HepG2 (cell line): ENCODE data around the gene ZBTB37. TPM values are rescaled to one million over a fixed set of nuclear protein-coding genes. Genes with fewer than 3 reads are reported as not detected.
A peak's percentile ranks its signal among the peaks of the same experiment; 100 is the strongest.
"Not testable (repeated sequence)": the region's sequence is repeated elsewhere in the genome, so short reads cannot be mapped to it uniquely, and the experiment has no call there.

Source experiments
- ATAC-seq: fragments of 200-7000 bp; cut with Tn5 transposase; 3 replicates; pipeline ENCODE4 v1.9.1; 2020; ENCODE audit warnings: mild to moderate bottlenecking, moderate library complexity
- BruUV-seq: library from RNA; stranded (reverse); fragments of 400-500 nt; replicated peaks from 2 replicates; lab custom pipeline; 2021; lab: Mats Ljungman, UMichigan
- CTCF ChIA-PET: fragments of 300-600 bp; formaldehyde crosslinking; extraction: SDS; loops from one replicate; lab custom pipeline; 2021; ENCODE audit warnings: low total read pairs, inconsistent platforms, low intra/inter-chr PET ratio; lab: Yijun Ruan, JAX
- POLR2A ChIA-PET: fragments of 350-600 bp; sonication (Branson Sonifier 250); formaldehyde crosslinking; loops from one replicate; lab custom pipeline; 2020; ENCODE audit warnings: antibody characterized with exemption, inconsistent platforms; lab: Yijun Ruan, JAX
- DNase-seq: peaks from one replicate; pipeline ENCODE4 v3.0.0-alpha.2; 2015; ENCODE audit warnings: low spot score
- FAIRE-seq: peaks from 3 replicates; lab custom pipeline; 2011; peaks lifted over from hg19 to GRCh38; lab: Jason Lieb, UNC
- H2AFZ ChIP-seq: one replicate; pipeline ENCODE4 v1.6.1; 2011; ENCODE audit warnings: low read length, inconsistent platforms
- H3K27ac ChIP-seq: fragments of 300-600 bp; 3 replicates; pipeline ENCODE4 v1.8.0; 2011; ENCODE audit warnings: mixed run types, mild to moderate bottlenecking, mixed read lengths, low read length, inconsistent platforms; ENCODE audit not compliant: insufficient read depth; ENCODE audit errors: extremely low read length
- H3K27me3 ChIP-seq, 2 experiments: fragments of 200-600 bp in 1 of 2; 2 replicates in 1 of 2; 3 replicates in 1 of 2; pipeline versions ENCODE4 v1.6.0 to v1.8.0; 2011; ENCODE audit warnings: low read length in 2 of 2, mild to moderate bottlenecking in 2 of 2, moderate library complexity in 2 of 2, inconsistent platforms in 1 of 2; ENCODE audit not compliant: insufficient read depth in 2 of 2, control insufficient read depth in 1 of 2
- H3K36me3 ChIP-seq, 2 experiments: fragments of 200-600 bp in 1 of 2; replicated peaks in 1 of 2; 2 replicates in 1 of 2; 3 replicates in 1 of 2; pipeline versions ENCODE4 v1.5.1 to v1.8.0; 2011; ENCODE audit warnings: low read length in 2 of 2, inconsistent platforms in 1 of 2; ENCODE audit not compliant: insufficient read depth in 2 of 2, control insufficient read depth in 1 of 2
- H3K4me1 ChIP-seq: 2 replicates; pipeline ENCODE4 v1.5.1; 2012; ENCODE audit warnings: low read length, inconsistent platforms; ENCODE audit not compliant: insufficient read depth
- H3K4me2 ChIP-seq: 2 replicates; pipeline ENCODE4 v1.6.0; 2011; ENCODE audit warnings: low read depth, low read length, inconsistent platforms
- H3K4me3 ChIP-seq, 3 experiments: fragments of 200-600 bp in 1 of 3; sonication (generic), shearing (Covaris generic) in 1 of 3; replicated peaks in 1 of 3; 2 replicates each; pipeline ENCODE4 v1.5.1; 2011 to 2016; ENCODE audit warnings: low read length in 3 of 3, inconsistent platforms in 2 of 3, low read depth in 2 of 3, mild to moderate bottlenecking in 2 of 3, control low read depth in 1 of 3, mixed read lengths in 1 of 3; ENCODE audit not compliant: insufficient read depth in 1 of 3
- H3K79me2 ChIP-seq: one replicate; pipeline ENCODE4 v1.6.1; 2011; ENCODE audit warnings: low read length, inconsistent platforms; ENCODE audit not compliant: insufficient read depth
- H3K9ac ChIP-seq: 2 replicates; pipeline ENCODE4 v1.6.0; 2011; ENCODE audit warnings: mild to moderate bottlenecking, low read depth, low read length, inconsistent platforms; ENCODE audit not compliant: insufficient read depth
- H3K9me3 ChIP-seq: 2 replicates; pipeline ENCODE4 v1.5.1; 2012; ENCODE audit warnings: mild to moderate bottlenecking, low read length
- H4K20me1 ChIP-seq: 2 replicates; pipeline ENCODE4 v1.6.0; 2011; ENCODE audit warnings: inconsistent platforms, mild to moderate bottlenecking, low read length, moderate library complexity; ENCODE audit not compliant: insufficient read depth
- AGO1 ChIP-seq: fragments of 200-400 bp; formaldehyde crosslinking; IDR thresholded peaks from 2 replicates; pipeline ENCODE4 v1.6.1; 2017; ENCODE audit warnings: mild to moderate bottlenecking, low read depth, low read length, moderate library complexity; ENCODE audit not compliant: poor library complexity, severe bottlenecking
- AGO2 ChIP-seq: fragments of 200-400 bp; formaldehyde crosslinking; optimal IDR thresholded peaks from 2 replicates; pipeline ENCODE3; 2017; ENCODE audit warnings: mild to moderate bottlenecking, low read depth, low read length, moderate library complexity
- CBX1 ChIP-seq: IDR thresholded peaks from one replicate; pipeline ENCODE4 v1.6.1; 2016; ENCODE audit warnings: antibody characterized with exemption, low read depth
- FUBP1 ChIP-seq: sonication (generic); formaldehyde crosslinking; IDR thresholded peaks from 2 replicates; pipeline ENCODE4 v1.5.1; 2020; ENCODE audit warnings: missing genetic modification reagents, mild to moderate bottlenecking, borderline replicate concordance
- JUNB ChIP-seq: sonication (generic); formaldehyde crosslinking; IDR thresholded peaks from 2 replicates; pipeline ENCODE4 v1.8.0; 2022; ENCODE audit warnings: missing genetic modification reagents, mild to moderate bottlenecking, borderline replicate concordance
- KDM2A ChIP-seq: sonication (generic); formaldehyde crosslinking; IDR thresholded peaks from 2 replicates; pipeline ENCODE4 v1.4.0; 2020; ENCODE audit warnings: low read depth, missing genetic modification reagents, borderline replicate concordance
- MBD4 ChIP-seq: IDR thresholded peaks from 2 replicates; pipeline ENCODE4 v1.6.1; 2012; ENCODE audit warnings: low read length, inconsistent platforms, borderline replicate concordance
- NONO ChIP-seq, 2 experiments: fragments of 450-650 bp in 1 of 2; sonication (generic) in 1 of 2; formaldehyde crosslinking in 1 of 2; IDR thresholded peaks in 1 of 2; conservative IDR thresholded peaks in 1 of 2; 2 replicates each; pipeline versions ENCODE4 v1.6.1 to v1.8.0; 2017 to 2022; ENCODE audit warnings: mild to moderate bottlenecking in 1 of 2, missing genetic modification reagents in 1 of 2, moderate library complexity in 1 of 2
- POLR2A ChIP-seq, 2 experiments: IDR thresholded peaks; 2 replicates each; pipeline ENCODE4 v1.6.1; 2011; ENCODE audit warnings: low read depth in 2 of 2, low read length in 2 of 2, mild to moderate bottlenecking in 1 of 2, moderate library complexity in 1 of 2; ENCODE audit not compliant: insufficient read depth in 1 of 2
- POLR2AphosphoS2 ChIP-seq: IDR thresholded peaks from 2 replicates; pipeline ENCODE4 v1.6.1; 2011; ENCODE audit warnings: low read depth, low read length, improper control_type of control experiment
- POLR2G ChIP-seq: fragments of 200-400 bp; formaldehyde crosslinking; IDR thresholded peaks from 2 replicates; pipeline ENCODE4 v1.6.1; 2018; ENCODE audit warnings: mild to moderate bottlenecking, low read depth, low read length, moderate library complexity
- RBFOX2 ChIP-seq: fragments of 200-400 bp; formaldehyde crosslinking; IDR thresholded peaks from 2 replicates; pipeline ENCODE4 v1.6.1; 2017; ENCODE audit warnings: low read depth, mild to moderate bottlenecking, low read length
- RBM22 ChIP-seq: fragments of 200-400 bp; formaldehyde crosslinking; optimal IDR thresholded peaks from 2 replicates; pipeline ENCODE3; 2017; ENCODE audit warnings: mild to moderate bottlenecking, low read length, moderate library complexity
- SSRP1 ChIP-seq: IDR thresholded peaks from 2 replicates; pipeline ENCODE4 v1.6.1; 2016; ENCODE audit warnings: control low read depth
- ZGPAT ChIP-seq: IDR thresholded peaks from 2 replicates; pipeline ENCODE4 v1.6.1; 2016; ENCODE audit warnings: mild to moderate bottlenecking
- ZNF780A ChIP-seq: sonication (generic); formaldehyde crosslinking; IDR thresholded peaks from 2 replicates; pipeline ENCODE4 v1.8.0; 2022; ENCODE audit warnings: mild to moderate bottlenecking, missing genetic modification reagents, moderate library complexity
- WGBS: methylation state at CpG from one replicate; pipeline ENCODE4 v1.1.6; 2017; ENCODE audit warnings: low lambda C conversion rate; 5-methylcytosine and 5-hydroxymethylcytosine counted together
- in situ Hi-C: cut with HindIII; loops from 2 replicates; pipeline ENCODE4 v1.10.0; 2017; ENCODE audit warnings: low pct_unique_long_range_greater_than_20kb; ENCODE audit not compliant: extremely low pct_ligation_motif_present
- intact Hi-C: fragments of 100-400 bp; cut with micrococcal nuclease; formaldehyde crosslinking; loops from one replicate; pipeline ENCODE4 v1.10.0; 2022; ENCODE audit not compliant: unreplicated experiment
- polyA plus RNA-seq, 8 experiments: library from polyadenylated mRNA; depleted of rRNA in 3 of 8; stranded (reverse) in 7 of 8; unstranded in 1 of 8; fragments of >200 nt; fragmentation: Illumina TruSeq in 4 of 8; extraction: Trizol in 4 of 8; gene quantifications; 2 replicates each; pipeline versions ENCODE4 v1.2.1 to v1.2.3, GENCODE V29; 2011 to 2016; ENCODE audit warnings: low read depth in 4 of 8, missing spikeins in 1 of 8, mixed read lengths in 1 of 8; ENCODE audit not compliant: insufficient read depth in 1 of 8
- total RNA-seq, 5 experiments: library from RNA; depleted of rRNA; stranded (reverse); fragments of >200 nt; fragmentation: Illumina TruSeq; extraction: Trizol; gene quantifications; 2 replicates each; pipeline ENCODE4 v1.2.3, GENCODE V29; 2016; ENCODE audit warnings: low read depth in 1 of 5
- TF ChIP-seq, protein P1 (sequence below): sonication (generic); formaldehyde crosslinking; IDR thresholded peaks from 2 replicates; pipeline ENCODE4 v1.5.0; 2020; ENCODE audit warnings: mild to moderate bottlenecking, missing genetic modification reagents

The ZBTB37 gene
- total and polyA plus RNA-seq, 2 of the 13 experiments (the other 11 are each of a cell fraction or from before 2014, with no cell fraction given), result 2.6 to 7.7 TPM

DNA sequence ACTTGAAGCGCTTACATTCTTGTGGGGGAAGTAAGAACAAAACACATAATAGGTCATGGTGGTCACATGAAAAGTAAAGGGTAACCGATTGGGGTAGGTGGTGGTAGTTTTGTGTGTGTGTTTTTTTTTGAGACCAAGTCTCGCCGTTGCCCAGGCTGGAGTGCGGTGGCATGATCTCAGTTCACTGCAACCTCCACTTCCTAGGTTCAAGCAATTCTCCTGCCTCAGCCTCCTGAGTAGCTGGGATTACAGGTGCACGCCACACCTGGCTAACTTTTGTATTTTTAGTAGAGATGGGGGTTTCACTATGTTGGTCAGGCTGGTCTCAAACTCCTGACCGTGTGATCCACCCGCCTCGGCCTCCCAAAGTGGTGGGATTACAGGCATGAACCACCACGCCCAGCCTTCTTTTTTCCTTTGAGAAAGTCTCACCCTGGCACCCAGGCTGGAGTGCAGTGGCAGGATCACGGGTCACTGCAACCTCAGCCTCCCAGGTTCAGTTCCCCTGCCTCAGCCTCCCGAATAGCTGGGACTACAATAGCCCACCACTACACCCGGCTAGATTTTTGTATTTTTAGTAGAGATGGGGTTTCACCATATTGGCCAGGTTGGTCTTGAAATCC is 5.9 kb upstream of the ZBTB37 start:
- Histone ChIP-seq H3K36me3 (peaks cover 5 to 43% of the 10 kb centered on the region in 2 experiments), H3K79me2 (peaks cover 19% of the 10 kb centered on the region), H3K4me1 (peaks cover 26% of the 10 kb centered on the region), H4K20me1 (peaks cover 38% of the 10 kb centered on the region)
- H3K27ac ChIP-seq; CTCF ChIA-PET; DNase-seq; H2AFZ ChIP-seq; H3K4me2 ChIP-seq; H3K9ac ChIP-seq; H3K4me3 ChIP-seq; H3K9me3 ChIP-seq; intact Hi-C loops; H3K27me3 ChIP-seq; BruUV-seq; FAIRE-seq; TF ChIP-seq NONO (IDR thresholded peaks at IDR 0.05): not testable (repeated sequence)
- 0 out of 2 replicates have a peak, but pooled peaks have one; percentile 72 for TF ChIP-seq POLR2AphosphoS2
- peak; percentile 60; the same call in 1 of the 2 replicates for TF ChIP-seq JUNB (CRISPR knock-in tag)
- TF ChIP-seq ZGPAT (CRISPR knock-in tag), result peak; percentile 13; the same call in 1 of the 2 replicates
- TF ChIP-seq RBM22, result peak; percentile 37
- TF ChIP-seq POLR2G, result peak; percentile 81
- 0 out of 2 replicates have a peak, but pooled peaks have one; percentile 22 for TF ChIP-seq FUBP1 (CRISPR knock-in tag)
- 0 out of 2 replicates have a peak, but pooled peaks have one; percentile 39 for TF ChIP-seq ZNF780A (CRISPR knock-in tag)
- TF ChIP-seq, protein P1, sequence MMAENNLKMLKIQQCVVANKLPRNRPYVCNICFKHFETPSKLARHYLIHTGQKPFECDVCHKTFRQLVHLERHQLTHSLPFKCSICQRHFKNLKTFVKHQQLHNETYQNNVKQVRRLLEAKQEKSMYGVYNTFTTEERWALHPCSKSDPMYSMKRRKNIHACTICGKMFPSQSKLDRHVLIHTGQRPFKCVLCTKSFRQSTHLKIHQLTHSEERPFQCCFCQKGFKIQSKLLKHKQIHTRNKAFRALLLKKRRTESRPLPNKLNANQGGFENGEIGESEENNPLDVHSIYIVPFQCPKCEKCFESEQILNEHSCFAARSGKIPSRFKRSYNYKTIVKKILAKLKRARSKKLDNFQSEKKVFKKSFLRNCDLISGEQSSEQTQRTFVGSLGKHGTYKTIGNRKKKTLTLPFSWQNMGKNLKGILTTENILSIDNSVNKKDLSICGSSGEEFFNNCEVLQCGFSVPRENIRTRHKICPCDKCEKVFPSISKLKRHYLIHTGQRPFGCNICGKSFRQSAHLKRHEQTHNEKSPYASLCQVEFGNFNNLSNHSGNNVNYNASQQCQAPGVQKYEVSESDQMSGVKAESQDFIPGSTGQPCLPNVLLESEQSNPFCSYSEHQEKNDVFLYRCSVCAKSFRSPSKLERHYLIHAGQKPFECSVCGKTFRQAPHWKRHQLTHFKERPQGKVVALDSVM (CRISPR knock-in tag), result peak; percentile 27; the same call in 1 of the 2 replicates
- peak; percentile 40 for TF ChIP-seq CBX1
- peak; percentile 62 for TF ChIP-seq NONO (CRISPR knock-in tag; conservative IDR thresholded peaks at IDR 0.05)
- TF ChIP-seq RBFOX2, result peak; percentile 61
- TF ChIP-seq AGO2, result peak; percentile 83
- 0 out of 2 replicates have a peak, but pooled peaks have one; percentile 39 for TF ChIP-seq SSRP1 (CRISPR knock-in tag)
- TF ChIP-seq AGO1, result peak; percentile 65
- TF ChIP-seq KDM2A, result peak; percentile 67; the same call in 1 of the 2 replicates
- peak; percentile 40 for TF ChIP-seq MBD4
- peak; percentile 50 to 56; a peak in 3 of 4 replicates for TF ChIP-seq POLR2A (IDR thresholded peaks at IDR 0.05; ENCODE audit: insufficient read depth in 1 of 2, low read depth in 2 of 2, low read length in 2 of 2)
- WGBS, result 85% methylated on average over 13 of the region's 13 CpGs
- ATAC-seq, result peak; percentile 18
- POLR2A ChIA-PET, result interaction anchor here (0.6 kb wide), 1 partner anchor 144 kb away, joined by 3 read pairs; no protein-coding TSS in a partner anchor
- in situ Hi-C loops, result loop anchor here (10.0 kb wide), 1 partner anchor 213 kb away; no protein-coding TSS in a partner anchor
